ENCODE data around the gene PLTP.

Gene PLTP

GRCh38 chr20:45948742-45949541 is 37.0 kb upstream of the PLTP start:
- peaks cover 13% of the 10 kb centered on the region for H3K4me1 Mint-ChIP-seq
- peaks cover 27% of the 10 kb centered on the region for H3K36me3 Mint-ChIP-seq
- no peaks in the 10 kb centered on the region for H3K27me3 Mint-ChIP-seq
- H3K9me3 Mint-ChIP-seq = no peaks in the 10 kb centered on the region
- no peak for DNase-seq (ENCODE audit: low spot score in 2 of 2)
- no peak overlapping the region for H3K4me3 Mint-ChIP-seq
- ATAC-seq (ENCODE audit: low read depth) = no peak
- H3K27ac Mint-ChIP-seq = peak overlapping the region; percentile 66

- no peaks in the 10 kb centered on the region for H3K27me3 Mint-ChIP-seq
- H3K9me3 Mint-ChIP-seq = no peaks in the 10 kb centered on the region
- ATAC-seq (ENCODE audit: low read depth) (peak; percentile 62), DNase-seq (ENCODE audit: low spot score in 2 of 2) (no peak)
- H3K36me3 Mint-ChIP-seq = peaks cover 30% of the 10 kb centered on the region
- peak overlapping the region; percentile 85 for H3K27ac Mint-ChIP-seq
- H3K4me1 Mint-ChIP-seq = peaks cover 13% of the 10 kb centered on the region
- H3K4me3 Mint-ChIP-seq = no peak overlapping the region
Observed at GRCh38 chr20:45948261-45948733, 36.3 kb upstream of the PLTP start.

GRCh38 chr20:45947110-45947866 is 35.3 kb upstream of the PLTP start:
- peaks cover 13% of the 10 kb centered on the region for H3K4me1 Mint-ChIP-seq
- no peak for DNase-seq (ENCODE audit: low spot score in 2 of 2)
- H3K27me3 Mint-ChIP-seq = no peaks in the 10 kb centered on the region
- peak overlapping the region; percentile 85 for H3K27ac Mint-ChIP-seq
- H3K9me3 Mint-ChIP-seq = no peaks in the 10 kb centered on the region
- no peak overlapping the region for H3K4me3 Mint-ChIP-seq
- no peak for ATAC-seq (ENCODE audit: low read depth)
- H3K36me3 Mint-ChIP-seq = peaks cover 30% of the 10 kb centered on the region

- peak; percentile 18 for ATAC-seq (ENCODE audit: low read depth)
- peaks cover 29% of the 10 kb centered on the region for H3K36me3 Mint-ChIP-seq
- no peak overlapping the region for H3K27ac Mint-ChIP-seq
- no peaks in the 10 kb centered on the region for H3K9me3 Mint-ChIP-seq
- no peak for DNase-seq (ENCODE audit: low spot score in 2 of 2)
- no peaks in the 10 kb centered on the region for H3K27me3 Mint-ChIP-seq
- peaks cover 13% of the 10 kb centered on the region for H3K4me1 Mint-ChIP-seq
- no peak overlapping the region for H3K4me3 Mint-ChIP-seq
Observed at GRCh38 chr20:45946149-45946970, 34.4 kb upstream of the PLTP start.

GRCh38 chr20:45945678-45946148 is 33.8 kb upstream of the PLTP start:
- H3K4me1 Mint-ChIP-seq = peaks cover 13% of the 10 kb centered on the region
- ATAC-seq (ENCODE audit: low read depth) = no peak
- H3K27ac Mint-ChIP-seq = no peak overlapping the region
- H3K36me3 Mint-ChIP-seq = peaks cover 29% of the 10 kb centered on the region
- H3K9me3 Mint-ChIP-seq = no peaks in the 10 kb centered on the region
- no peaks in the 10 kb centered on the region for H3K27me3 Mint-ChIP-seq
- DNase-seq (ENCODE audit: low spot score in 2 of 2) = no peak
- H3K4me3 Mint-ChIP-seq = peak overlapping the region; percentile 44

GRCh38 chr20:45944965-45945677 is 33.2 kb upstream of the PLTP start:
- H3K9me3 Mint-ChIP-seq = no peaks in the 10 kb centered on the region
- DNase-seq (ENCODE audit: low spot score in 2 of 2) (no peak), ATAC-seq (ENCODE audit: low read depth) (no peak)
- H3K4me3 Mint-ChIP-seq = no peak overlapping the region
- H3K36me3 Mint-ChIP-seq = peaks cover 29% of the 10 kb centered on the region
- peaks cover 13% of the 10 kb centered on the region for H3K4me1 Mint-ChIP-seq
- no peaks in the 10 kb centered on the region for H3K27me3 Mint-ChIP-seq
- H3K27ac Mint-ChIP-seq = no peak overlapping the region

- DNase-seq (ENCODE audit: low spot score in 2 of 2) (no peak), ATAC-seq (ENCODE audit: low read depth) (no peak)
- H3K4me3 Mint-ChIP-seq = no peak overlapping the region
- H3K36me3 Mint-ChIP-seq = peaks cover 31% of the 10 kb centered on the region
- peaks cover 14% of the 10 kb centered on the region for H3K4me1 Mint-ChIP-seq
- no peaks in the 10 kb centered on the region for H3K27me3 Mint-ChIP-seq
- H3K27ac Mint-ChIP-seq = no peak overlapping the region
- no peaks in the 10 kb centered on the region for H3K9me3 Mint-ChIP-seq
Observed at GRCh38 chr20:45944151-45944964, 32.4 kb upstream of the PLTP start.

- H3K27me3 Mint-ChIP-seq = no peaks in the 10 kb centered on the region
- peaks cover 31% of the 10 kb centered on the region for H3K36me3 Mint-ChIP-seq
- no peak overlapping the region for H3K4me3 Mint-ChIP-seq
- H3K9me3 Mint-ChIP-seq = no peaks in the 10 kb centered on the region
- DNase-seq (ENCODE audit: low spot score in 2 of 2) (no peak), ATAC-seq (ENCODE audit: low read depth) (no peak)
- peaks cover 9% of the 10 kb centered on the region for H3K4me1 Mint-ChIP-seq
- H3K27ac Mint-ChIP-seq = no peak overlapping the region
Observed at GRCh38 chr20:45943613-45944012, 31.7 kb upstream of the PLTP start.

- DNase-seq (ENCODE audit: low spot score in 2 of 2) = no peak
- H3K27me3 Mint-ChIP-seq = no peaks in the 10 kb centered on the region
- no peak overlapping the region for H3K27ac Mint-ChIP-seq
- peaks cover 31% of the 10 kb centered on the region for H3K36me3 Mint-ChIP-seq
- peaks cover 5% of the 10 kb centered on the region for H3K4me1 Mint-ChIP-seq
- no peak overlapping the region for H3K4me3 Mint-ChIP-seq
- H3K9me3 Mint-ChIP-seq = no peaks in the 10 kb centered on the region
- ATAC-seq (ENCODE audit: low read depth) = no peak
Observed at GRCh38 chr20:45940469-45940868, 28.5 kb upstream of the PLTP start.

GRCh38 chr20:45940053-45940452 is 28.1 kb upstream of the PLTP start:
- no peak overlapping the region for H3K4me3 Mint-ChIP-seq
- no peak overlapping the region for H3K27ac Mint-ChIP-seq
- ATAC-seq (ENCODE audit: low read depth) = no peak
- H3K36me3 Mint-ChIP-seq = peaks cover 31% of the 10 kb centered on the region
- no peaks in the 10 kb centered on the region for H3K27me3 Mint-ChIP-seq
- no peak for DNase-seq (ENCODE audit: low spot score in 2 of 2)
- H3K9me3 Mint-ChIP-seq = no peaks in the 10 kb centered on the region
- peaks cover 5% of the 10 kb centered on the region for H3K4me1 Mint-ChIP-seq

- Mint-ChIP-seq H3K27ac (no peak overlapping the region), H3K9me3 (no peaks in the 10 kb centered on the region), H3K4me1 (peaks cover 5% of the 10 kb centered on the region), H3K27me3 (no peaks in the 10 kb centered on the region), H3K36me3 (peaks cover 22% of the 10 kb centered on the region), H3K4me3 (no peak overlapping the region)
- no peak for DNase-seq (ENCODE audit: low spot score in 2 of 2)
- no peak for ATAC-seq (ENCODE audit: low read depth)
Observed at GRCh38 chr20:45938727-45939438, 26.9 kb upstream of the PLTP start.

- H3K27me3 Mint-ChIP-seq = no peaks in the 10 kb centered on the region
- H3K9me3 Mint-ChIP-seq = no peaks in the 10 kb centered on the region
- H3K36me3 Mint-ChIP-seq = peaks cover 17% of the 10 kb centered on the region
- DNase-seq (ENCODE audit: low spot score in 2 of 2) = no peak
- no peak overlapping the region for H3K4me3 Mint-ChIP-seq
- H3K4me1 Mint-ChIP-seq = peaks cover 5% of the 10 kb centered on the region
- H3K27ac Mint-ChIP-seq = peak overlapping the region; percentile 32
- no peak for ATAC-seq (ENCODE audit: low read depth)
Observed at GRCh38 chr20:45937765-45938164, 25.8 kb upstream of the PLTP start.
